ENCODE measurements around the gene GRID1.

The GRID1 gene

DNA sequence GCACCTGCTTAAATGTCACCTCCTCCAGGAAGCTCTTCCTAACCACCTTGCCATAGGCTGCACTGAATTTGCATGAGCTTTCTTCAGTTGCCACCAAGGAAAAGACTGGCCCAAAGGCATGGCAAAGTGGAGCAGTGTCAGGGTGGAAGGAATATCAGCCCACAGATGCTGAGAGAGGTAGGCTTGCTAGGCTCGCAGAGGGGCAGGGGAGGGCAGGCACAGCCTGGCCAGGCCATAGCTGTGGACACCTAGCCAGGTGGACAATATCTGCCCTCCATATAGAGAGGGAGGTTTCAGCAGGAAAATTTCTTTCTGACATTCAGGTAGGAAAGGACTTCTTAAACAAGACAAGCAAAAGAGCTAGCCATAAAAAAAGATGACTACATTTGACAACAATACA is 166.3 kb downstream of the GRID1 start:
- H3K23ac ChIP-seq (ENCODE audit: low read length in 2 of 2): no peak overlapping the region
- H2BK12ac ChIP-seq (ENCODE audit: low read length in 2 of 2): no peak overlapping the region
- H3K4me3 ChIP-seq (ENCODE audit: insufficient read depth in 1 of 2, low read depth in 1 of 2, low read length in 2 of 2): no peak overlapping the region
- no peak overlapping the region for H3K14ac ChIP-seq (ENCODE audit: low read length in 2 of 2)
- no peaks in the 10 kb centered on the region for H3K4me1 ChIP-seq (ENCODE audit: control insufficient read depth, insufficient read depth, low read depth, low read length)
- no peak overlapping the region for H2AK5ac ChIP-seq (ENCODE audit: low read length, severe bottlenecking)
- H2BK5ac ChIP-seq (ENCODE audit: low read depth, low read length, poor library complexity, severe bottlenecking): no peak overlapping the region
- no peak for DNase-seq
- H4K8ac ChIP-seq (ENCODE audit: low read length): no peak overlapping the region
- H3K18ac ChIP-seq (ENCODE audit: low read depth in 1 of 2, low read length in 2 of 2): no peak overlapping the region
- no peaks in the 10 kb centered on the region for H3K79me1 ChIP-seq (replicated peaks; ENCODE audit: low read length, poor library complexity, severe bottlenecking)
- no peak overlapping the region for H2BK15ac ChIP-seq (ENCODE audit: low read depth, poor library complexity, severe bottlenecking)
- H3K4me2 ChIP-seq (ENCODE audit: low read length, poor library complexity, severe bottlenecking): no peak overlapping the region
- no peak overlapping the region for H3K27ac ChIP-seq (ENCODE audit: low read length, poor library complexity, severe bottlenecking)
- H2BK120ac ChIP-seq (ENCODE audit: low read depth, low read length): no peak overlapping the region
- H4K91ac ChIP-seq (ENCODE audit: low read length): no peak overlapping the region
- 64% methylated on average over 1 of the region's 1 CpG for WGBS
- no peak overlapping the region for H3K4ac ChIP-seq (ENCODE audit: low read depth in 1 of 2, low read length in 2 of 2)
- no peak overlapping the region for H3K9ac ChIP-seq (ENCODE audit: low read length)
- no peak overlapping the region for H2AFZ ChIP-seq (ENCODE audit: low read depth, low read length)
- no peaks in the 10 kb centered on the region for H3K36me3 ChIP-seq (ENCODE audit: control insufficient read depth in 1 of 2, insufficient read depth in 2 of 2, low read depth in 1 of 2, low read length in 2 of 2)
- no peaks in the 10 kb centered on the region for H3K9me3 ChIP-seq (ENCODE audit: control insufficient read depth, low read length)
- no peaks in the 10 kb centered on the region for H3K27me3 ChIP-seq (ENCODE audit: control insufficient read depth in 1 of 2, insufficient read depth in 1 of 2, low read length in 2 of 2)

DNA sequence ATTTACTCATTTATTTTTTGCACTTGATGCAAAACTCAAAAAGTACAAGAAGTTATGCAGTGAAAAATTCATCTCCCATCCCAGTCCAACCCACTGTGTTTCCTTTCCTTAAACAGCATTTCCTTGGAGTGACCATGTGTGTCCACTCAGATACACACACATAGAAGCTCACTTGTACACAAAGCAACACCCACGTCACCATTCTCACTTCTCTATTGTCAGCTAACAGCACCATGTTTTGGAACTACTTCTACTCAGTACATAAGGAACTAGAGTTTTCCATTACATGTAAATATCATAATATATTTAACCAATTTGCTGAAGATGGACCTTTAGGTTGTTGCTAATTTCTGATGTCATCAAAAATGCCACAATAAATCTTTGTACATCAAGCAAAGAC is 167.6 kb downstream of the GRID1 start:
- no peaks in the 10 kb centered on the region for H3K36me3 ChIP-seq (ENCODE audit: control insufficient read depth in 1 of 2, insufficient read depth in 2 of 2, low read depth in 1 of 2, low read length in 2 of 2)
- H3K4ac ChIP-seq (ENCODE audit: low read depth in 1 of 2, low read length in 2 of 2): no peak overlapping the region
- H3K4me1 ChIP-seq (ENCODE audit: control insufficient read depth, insufficient read depth, low read depth, low read length): no peaks in the 10 kb centered on the region
- no peak overlapping the region for H3K27ac ChIP-seq (ENCODE audit: low read length, poor library complexity, severe bottlenecking)
- H2BK5ac ChIP-seq (ENCODE audit: low read depth, low read length, poor library complexity, severe bottlenecking): no peak overlapping the region
- H2BK120ac ChIP-seq (ENCODE audit: low read depth, low read length): no peak overlapping the region
- no peak overlapping the region for H3K4me3 ChIP-seq (ENCODE audit: insufficient read depth in 1 of 2, low read depth in 1 of 2, low read length in 2 of 2)
- H3K9me3 ChIP-seq (ENCODE audit: control insufficient read depth, low read length): no peaks in the 10 kb centered on the region
- no peak overlapping the region for H3K4me2 ChIP-seq (ENCODE audit: low read length, poor library complexity, severe bottlenecking)
- H4K91ac ChIP-seq (ENCODE audit: low read length): no peak overlapping the region
- no peak for DNase-seq
- no peak overlapping the region for H4K8ac ChIP-seq (ENCODE audit: low read length)
- no CpG with 5 or more reads among the region's 1 CpG for WGBS
- no peaks in the 10 kb centered on the region for H3K27me3 ChIP-seq (ENCODE audit: control insufficient read depth in 1 of 2, insufficient read depth in 1 of 2, low read length in 2 of 2)
- H2AK5ac ChIP-seq (ENCODE audit: low read length, severe bottlenecking): no peak overlapping the region
- H3K18ac ChIP-seq (ENCODE audit: low read depth in 1 of 2, low read length in 2 of 2): no peak overlapping the region
- no peak overlapping the region for H3K9ac ChIP-seq (ENCODE audit: low read length)
- no peak overlapping the region for H2AFZ ChIP-seq (ENCODE audit: low read depth, low read length)
- H2BK15ac ChIP-seq (ENCODE audit: low read depth, poor library complexity, severe bottlenecking): no peak overlapping the region
- H2BK12ac ChIP-seq (ENCODE audit: low read length in 2 of 2): no peak overlapping the region
- H3K23ac ChIP-seq (ENCODE audit: low read length in 2 of 2): no peak overlapping the region
- no peak overlapping the region for H3K14ac ChIP-seq (ENCODE audit: low read length in 2 of 2)
- H3K79me1 ChIP-seq (replicated peaks; ENCODE audit: low read length, poor library complexity, severe bottlenecking): no peaks in the 10 kb centered on the region

DNA sequence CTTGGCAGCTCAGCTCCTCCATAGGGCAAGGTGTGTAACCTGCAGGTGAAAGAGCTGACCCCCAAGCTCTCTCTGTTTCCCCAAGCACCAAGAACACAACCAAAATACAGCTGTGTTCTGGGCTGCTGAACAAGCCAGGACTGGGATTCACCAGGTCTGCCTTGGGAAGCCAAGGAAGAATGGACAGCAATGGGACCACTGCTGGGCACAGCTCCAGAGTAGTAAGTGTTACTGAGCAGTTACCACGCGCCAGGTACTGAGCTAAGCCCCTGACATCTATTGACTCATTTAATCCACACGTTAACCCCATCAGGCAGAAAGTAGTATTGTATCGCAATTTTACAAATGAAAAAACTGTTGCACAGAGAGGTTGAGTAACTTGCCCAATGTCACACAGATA is 168.3 kb downstream of the GRID1 start:
- no peaks in the 10 kb centered on the region for H3K9me3 ChIP-seq (ENCODE audit: control insufficient read depth, low read length)
- H3K4me1 ChIP-seq (ENCODE audit: control insufficient read depth, insufficient read depth, low read depth, low read length): no peaks in the 10 kb centered on the region
- no peak overlapping the region for H3K9ac ChIP-seq (ENCODE audit: low read length)
- H2BK15ac ChIP-seq (ENCODE audit: low read depth, poor library complexity, severe bottlenecking): no peak overlapping the region
- no peak overlapping the region for H4K91ac ChIP-seq (ENCODE audit: low read length)
- no peak overlapping the region for H3K14ac ChIP-seq (ENCODE audit: low read length in 2 of 2)
- H2AFZ ChIP-seq (ENCODE audit: low read depth, low read length): no peak overlapping the region
- H2AK5ac ChIP-seq (ENCODE audit: low read length, severe bottlenecking): no peak overlapping the region
- no peaks in the 10 kb centered on the region for H3K27me3 ChIP-seq (ENCODE audit: control insufficient read depth in 1 of 2, insufficient read depth in 1 of 2, low read length in 2 of 2)
- H3K18ac ChIP-seq (ENCODE audit: low read depth in 1 of 2, low read length in 2 of 2): no peak overlapping the region
- no peak overlapping the region for H3K4me2 ChIP-seq (ENCODE audit: low read length, poor library complexity, severe bottlenecking)
- H2BK120ac ChIP-seq (ENCODE audit: low read depth, low read length): no peak overlapping the region
- no peak for DNase-seq
- no peak overlapping the region for H4K8ac ChIP-seq (ENCODE audit: low read length)
- H2BK12ac ChIP-seq (ENCODE audit: low read length in 2 of 2): no peak overlapping the region
- H3K36me3 ChIP-seq (ENCODE audit: control insufficient read depth in 1 of 2, insufficient read depth in 2 of 2, low read depth in 1 of 2, low read length in 2 of 2): no peaks in the 10 kb centered on the region
- H3K23ac ChIP-seq (ENCODE audit: low read length in 2 of 2): no peak overlapping the region
- H2BK5ac ChIP-seq (ENCODE audit: low read depth, low read length, poor library complexity, severe bottlenecking): no peak overlapping the region
- H3K27ac ChIP-seq (ENCODE audit: low read length, poor library complexity, severe bottlenecking): no peak overlapping the region
- no peak overlapping the region for H3K4ac ChIP-seq (ENCODE audit: low read depth in 1 of 2, low read length in 2 of 2)
- WGBS: 83% methylated on average over 4 of the region's 4 CpGs
- H3K4me3 ChIP-seq (ENCODE audit: insufficient read depth in 1 of 2, low read depth in 1 of 2, low read length in 2 of 2): no peak overlapping the region
- H3K79me1 ChIP-seq (replicated peaks; ENCODE audit: low read length, poor library complexity, severe bottlenecking): no peaks in the 10 kb centered on the region

DNA sequence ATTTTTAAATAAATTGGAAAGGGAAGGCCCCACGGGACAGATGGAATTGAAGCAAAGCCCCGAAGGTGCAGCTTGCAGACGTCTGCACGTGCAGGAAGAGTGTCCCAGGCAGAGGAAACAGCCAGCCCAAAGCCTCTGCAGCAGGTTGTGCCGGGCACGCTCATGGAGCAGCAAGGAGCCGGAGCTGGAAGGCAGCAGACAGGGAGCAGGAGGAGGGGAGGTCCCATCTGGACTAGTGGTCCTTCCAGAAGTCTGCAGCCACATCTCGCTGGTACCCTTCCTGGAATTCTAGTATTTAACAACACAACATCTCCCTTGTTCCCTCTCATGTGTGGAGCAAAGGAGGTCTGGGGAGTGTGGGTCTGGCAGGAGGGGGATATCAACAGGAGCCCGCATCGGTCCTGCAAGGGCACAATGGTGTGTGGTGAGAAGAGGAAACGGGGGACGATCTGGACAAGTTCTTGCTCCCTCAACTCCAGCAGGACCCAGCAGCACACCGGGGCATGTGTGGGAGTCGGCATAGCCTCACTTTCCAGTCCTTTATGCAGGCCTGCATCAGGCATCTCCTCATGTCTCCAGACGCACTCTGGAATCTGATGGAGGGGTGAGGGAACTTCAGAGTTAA is 169.3 kb downstream of the GRID1 start:
- WGBS: 79% methylated on average over 14 of the region's 15 CpGs
- H3K4me1 ChIP-seq (ENCODE audit: control insufficient read depth, insufficient read depth, low read depth, low read length): no peaks in the 10 kb centered on the region
- no peak overlapping the region for H3K4me3 ChIP-seq (ENCODE audit: insufficient read depth in 1 of 2, low read depth in 1 of 2, low read length in 2 of 2)
- no peak overlapping the region for H2BK120ac ChIP-seq (ENCODE audit: low read depth, low read length)
- no peak overlapping the region for H2BK12ac ChIP-seq (ENCODE audit: low read length in 2 of 2)
- H4K8ac ChIP-seq (ENCODE audit: low read length): no peak overlapping the region
- no peak overlapping the region for H2BK15ac ChIP-seq (ENCODE audit: low read depth, poor library complexity, severe bottlenecking)
- no peaks in the 10 kb centered on the region for H3K27me3 ChIP-seq (ENCODE audit: control insufficient read depth in 1 of 2, insufficient read depth in 1 of 2, low read length in 2 of 2)
- no peaks in the 10 kb centered on the region for H3K79me1 ChIP-seq (replicated peaks; ENCODE audit: low read length, poor library complexity, severe bottlenecking)
- no peak overlapping the region for H2BK5ac ChIP-seq (ENCODE audit: low read depth, low read length, poor library complexity, severe bottlenecking)
- DNase-seq: no peak
- H3K27ac ChIP-seq (ENCODE audit: low read length, poor library complexity, severe bottlenecking): no peak overlapping the region
- no peak overlapping the region for H3K4me2 ChIP-seq (ENCODE audit: low read length, poor library complexity, severe bottlenecking)
- no peak overlapping the region for H3K9ac ChIP-seq (ENCODE audit: low read length)
- H3K9me3 ChIP-seq (ENCODE audit: control insufficient read depth, low read length): no peaks in the 10 kb centered on the region
- H3K36me3 ChIP-seq (ENCODE audit: control insufficient read depth in 1 of 2, insufficient read depth in 2 of 2, low read depth in 1 of 2, low read length in 2 of 2): no peaks in the 10 kb centered on the region
- H3K23ac ChIP-seq (ENCODE audit: low read length in 2 of 2): no peak overlapping the region
- no peak overlapping the region for H3K14ac ChIP-seq (ENCODE audit: low read length in 2 of 2)
- H4K91ac ChIP-seq (ENCODE audit: low read length): no peak overlapping the region
- no peak overlapping the region for H3K4ac ChIP-seq (ENCODE audit: low read depth in 1 of 2, low read length in 2 of 2)
- H2AK5ac ChIP-seq (ENCODE audit: low read length, severe bottlenecking): no peak overlapping the region
- no peak overlapping the region for H2AFZ ChIP-seq (ENCODE audit: low read depth, low read length)
- no peak overlapping the region for H3K18ac ChIP-seq (ENCODE audit: low read depth in 1 of 2, low read length in 2 of 2)

Data from mesenchymal stem cell (in vitro differentiated cells and primary cell).